ENCODE measurements around the gene RAE1. TPM values are rescaled to one million over a fixed set of nuclear protein-coding genes. Genes with fewer than 3 reads are reported as not detected.

Gene RAE1
- total and polyA plus RNA-seq, 2 of the 4 experiments (the other 2 are of a cell fraction), result 32.8 to 80.5 TPM

- no peak overlapping the region for H3K4ac ChIP-seq (ENCODE audit: low read depth, low read length)
- H3K9me3 ChIP-seq (ENCODE audit: control insufficient read depth, insufficient read depth, low read length), result no peaks in the 10 kb centered on the region
- H4K5ac ChIP-seq (ENCODE audit: low read depth, low read length), result no peak overlapping the region
- ChIA-PET CTCF (no interaction called here), POLR2A (ENCODE audit: unreplicated experiment) (no interaction called here)
- H3K9ac ChIP-seq (ENCODE audit: low read depth, low read length), result no peak overlapping the region
- H3K4me2 ChIP-seq (ENCODE audit: low read depth, low read length), result no peak overlapping the region
- H3K23ac ChIP-seq (ENCODE audit: low read depth, low read length), result no peak overlapping the region
- no peak overlapping the region for H2AK5ac ChIP-seq (ENCODE audit: low read depth, low read length)
- H2BK20ac ChIP-seq (ENCODE audit: low read depth, low read length), result no peak overlapping the region
- no peaks in the 10 kb centered on the region for H3K9me1 ChIP-seq (ENCODE audit: insufficient read depth, low read length)
- H2AK9ac ChIP-seq (replicated peaks; ENCODE audit: low read depth, low read length, poor library complexity), result no peak overlapping the region
- no peak overlapping the region for H4K91ac ChIP-seq (ENCODE audit: insufficient read depth, low read depth, low read length)
- H3K56ac ChIP-seq (ENCODE audit: extremely low read depth, insufficient read depth, low read length), result no peak overlapping the region
- 29% methylated on average over 2 of the region's 5 CpGs; no CpG with 5 or more reads in 1 of the 2 experiments for WGBS, 2 experiments (ENCODE audit: extremely low coverage in 2 of 2, insufficient read length in 1 of 2)
- no peak overlapping the region for H2BK120ac ChIP-seq (ENCODE audit: low read depth, low read length)
- no peak overlapping the region for H4K8ac ChIP-seq (ENCODE audit: low read depth in 2 of 2, low read length in 2 of 2)
- dilution Hi-C loops (cut with HindIII; ENCODE audit: low sequenced_read_pairs, unreplicated experiment), result no loop called here
- H3K4me3 ChIP-seq (ENCODE audit: insufficient read depth, low read depth, low read length), result no peak overlapping the region
- BruUV-seq (replicated peaks), result no TSS peak
- H3K4me1 ChIP-seq (ENCODE audit: control insufficient read depth, insufficient read depth, low read length), result no peaks in the 10 kb centered on the region
- no peaks in the 10 kb centered on the region for H3K79me1 ChIP-seq (ENCODE audit: low read depth in 1 of 2, low read length in 2 of 2)
- H3K14ac ChIP-seq (replicated peaks; ENCODE audit: low read depth, low read length), result no peak overlapping the region
- intact Hi-C loops (cut with micrococcal nuclease), result no loop called here
- in situ Hi-C loops (cut with MboI; ENCODE audit: low sequenced_read_pairs), result no loop called here
- H4K20me1 ChIP-seq (ENCODE audit: insufficient read depth, low read length), result no peaks in the 10 kb centered on the region
- ATAC-seq (ENCODE audit: low read depth) (no peak), DNase-seq (no peak)
- no peak overlapping the region for H2BK15ac ChIP-seq (ENCODE audit: low read depth, low read length)
- H3K36me3 ChIP-seq (ENCODE audit: control insufficient read depth, insufficient read depth, low read length), result no peaks in the 10 kb centered on the region
- no peak overlapping the region for H3K18ac ChIP-seq (ENCODE audit: low read depth, low read length)
- no peak for TF ChIP-seq RAD21 (IDR thresholded peaks at IDR 0.05; ENCODE audit: low read length)
- TF ChIP-seq ELK1 (IDR thresholded peaks at IDR 0.05; ENCODE audit: borderline replicate concordance, low read depth, low read length), result no peak
- no peak for TF ChIP-seq USF2 (IDR thresholded peaks at IDR 0.05; ENCODE audit: low read depth, low read length)
- TF ChIP-seq MAFK (IDR thresholded peaks at IDR 0.05; ENCODE audit: low read depth, low read length), result no peak
- TF ChIP-seq NFE2L2 (IDR thresholded peaks at IDR 0.05; ENCODE audit: low read depth, low read length), result no peak
- no peak for TF ChIP-seq RFX5 (IDR thresholded peaks at IDR 0.05; ENCODE audit: low read depth, low read length)
- no peak for TF ChIP-seq POLR2A (IDR thresholded peaks at IDR 0.05; ENCODE audit: low read depth, low read length)
- no peak overlapping the region for H2AFZ ChIP-seq (replicated peaks; ENCODE audit: low read length, poor library complexity)
- H3K27ac ChIP-seq (ENCODE audit: insufficient read depth, low read length), result no peak overlapping the region
- no peak overlapping the region for H2BK5ac ChIP-seq (ENCODE audit: low read depth, low read length, poor library complexity, severe bottlenecking)
- peaks cover 2% of the 10 kb centered on the region; the same call in 1 of the 2 replicates for H3K27me3 ChIP-seq (ENCODE audit: control insufficient read depth, insufficient read depth, low read length)
Observed at GRCh38 chr20:57306747-57307146, 44.3 kb upstream of the RAE1 start.

Measured in IMR-90 (cell line).